ENCODE data around the gene CROCC. TPM values are rescaled to one million over a fixed set of nuclear protein-coding genes. Genes with fewer than 3 reads are reported as not detected.
"Not testable (repeated sequence)": the region's sequence is repeated elsewhere in the genome, so short reads cannot be mapped to it uniquely, and the experiment has no call there.

Gene CROCC, protein sequence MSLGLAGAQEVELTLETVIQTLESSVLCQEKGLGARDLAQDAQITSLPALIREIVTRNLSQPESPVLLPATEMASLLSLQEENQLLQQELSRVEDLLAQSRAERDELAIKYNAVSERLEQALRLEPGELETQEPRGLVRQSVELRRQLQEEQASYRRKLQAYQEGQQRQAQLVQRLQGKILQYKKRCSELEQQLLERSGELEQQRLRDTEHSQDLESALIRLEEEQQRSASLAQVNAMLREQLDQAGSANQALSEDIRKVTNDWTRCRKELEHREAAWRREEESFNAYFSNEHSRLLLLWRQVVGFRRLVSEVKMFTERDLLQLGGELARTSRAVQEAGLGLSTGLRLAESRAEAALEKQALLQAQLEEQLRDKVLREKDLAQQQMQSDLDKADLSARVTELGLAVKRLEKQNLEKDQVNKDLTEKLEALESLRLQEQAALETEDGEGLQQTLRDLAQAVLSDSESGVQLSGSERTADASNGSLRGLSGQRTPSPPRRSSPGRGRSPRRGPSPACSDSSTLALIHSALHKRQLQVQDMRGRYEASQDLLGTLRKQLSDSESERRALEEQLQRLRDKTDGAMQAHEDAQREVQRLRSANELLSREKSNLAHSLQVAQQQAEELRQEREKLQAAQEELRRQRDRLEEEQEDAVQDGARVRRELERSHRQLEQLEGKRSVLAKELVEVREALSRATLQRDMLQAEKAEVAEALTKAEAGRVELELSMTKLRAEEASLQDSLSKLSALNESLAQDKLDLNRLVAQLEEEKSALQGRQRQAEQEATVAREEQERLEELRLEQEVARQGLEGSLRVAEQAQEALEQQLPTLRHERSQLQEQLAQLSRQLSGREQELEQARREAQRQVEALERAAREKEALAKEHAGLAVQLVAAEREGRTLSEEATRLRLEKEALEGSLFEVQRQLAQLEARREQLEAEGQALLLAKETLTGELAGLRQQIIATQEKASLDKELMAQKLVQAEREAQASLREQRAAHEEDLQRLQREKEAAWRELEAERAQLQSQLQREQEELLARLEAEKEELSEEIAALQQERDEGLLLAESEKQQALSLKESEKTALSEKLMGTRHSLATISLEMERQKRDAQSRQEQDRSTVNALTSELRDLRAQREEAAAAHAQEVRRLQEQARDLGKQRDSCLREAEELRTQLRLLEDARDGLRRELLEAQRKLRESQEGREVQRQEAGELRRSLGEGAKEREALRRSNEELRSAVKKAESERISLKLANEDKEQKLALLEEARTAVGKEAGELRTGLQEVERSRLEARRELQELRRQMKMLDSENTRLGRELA (N-terminal part only)
- total RNA-seq, result 10 to 100 TPM in 1 of 2 donors, 1 to 10 TPM in 1; 6.9 to 21.6 TPM

DNA sequence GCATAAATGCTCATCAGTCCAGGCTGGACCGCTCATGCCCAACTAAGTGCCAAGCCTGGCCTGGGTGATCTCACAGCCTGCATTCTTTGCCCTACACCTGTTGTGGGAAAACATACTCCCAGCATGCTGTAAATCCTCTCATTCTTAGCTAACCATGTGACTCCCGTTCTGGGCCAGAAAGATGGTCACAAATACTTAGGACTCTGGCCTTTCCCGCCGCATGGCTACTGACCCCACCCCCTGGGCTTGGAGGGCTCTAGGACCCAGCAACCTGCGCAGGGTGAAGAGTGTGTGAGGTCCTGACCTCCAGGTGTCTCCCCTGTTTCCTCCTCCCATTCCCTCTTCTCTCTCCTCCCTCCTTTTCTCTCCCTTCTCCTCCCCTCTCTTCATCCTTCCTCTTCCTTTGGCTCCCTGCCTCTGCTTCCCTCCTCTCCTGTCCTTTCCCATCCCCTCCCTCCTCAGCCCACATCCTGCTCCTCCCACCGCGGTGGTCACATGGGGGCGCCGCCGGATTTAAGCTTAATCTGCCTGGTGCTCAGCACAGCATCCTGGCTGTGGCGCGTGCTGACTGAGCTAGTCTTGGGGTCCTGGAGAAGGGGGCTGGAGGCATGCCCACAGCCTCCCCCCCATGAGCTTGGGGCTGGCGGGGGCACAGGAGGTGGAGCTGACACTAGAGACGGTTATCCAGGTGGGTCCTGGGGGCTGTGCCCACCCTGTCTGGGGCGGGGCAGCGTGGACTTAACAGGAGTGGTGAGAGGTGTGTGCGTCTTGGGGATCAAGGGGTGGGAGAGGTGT, at the start of gene CROCC:
Gene CROCC (plus strand): TSS at position 541 of the 795 bp plus-strand sequence. CDS start 88 bp downstream, at position 629.
- H3K4me3 ChIP-seq, result no peak within 1 kb of the TSS
- H3K36me3 ChIP-seq, result no peaks in the 10 kb centered on the region
- intact Hi-C loops (cut with DNase I), result no loop called here
- H3K27me3 ChIP-seq, result no peaks in the 10 kb centered on the region
- no peaks in the 10 kb centered on the region for H3K9me3 ChIP-seq
- no peaks in the 10 kb centered on the region for H3K4me1 ChIP-seq
- no peak within 1 kb of the TSS for H3K9ac ChIP-seq (ENCODE audit: low read depth in 2 of 2, low read length in 2 of 2)
- no peak for DNase-seq
- TF ChIP-seq, protein P1, sequence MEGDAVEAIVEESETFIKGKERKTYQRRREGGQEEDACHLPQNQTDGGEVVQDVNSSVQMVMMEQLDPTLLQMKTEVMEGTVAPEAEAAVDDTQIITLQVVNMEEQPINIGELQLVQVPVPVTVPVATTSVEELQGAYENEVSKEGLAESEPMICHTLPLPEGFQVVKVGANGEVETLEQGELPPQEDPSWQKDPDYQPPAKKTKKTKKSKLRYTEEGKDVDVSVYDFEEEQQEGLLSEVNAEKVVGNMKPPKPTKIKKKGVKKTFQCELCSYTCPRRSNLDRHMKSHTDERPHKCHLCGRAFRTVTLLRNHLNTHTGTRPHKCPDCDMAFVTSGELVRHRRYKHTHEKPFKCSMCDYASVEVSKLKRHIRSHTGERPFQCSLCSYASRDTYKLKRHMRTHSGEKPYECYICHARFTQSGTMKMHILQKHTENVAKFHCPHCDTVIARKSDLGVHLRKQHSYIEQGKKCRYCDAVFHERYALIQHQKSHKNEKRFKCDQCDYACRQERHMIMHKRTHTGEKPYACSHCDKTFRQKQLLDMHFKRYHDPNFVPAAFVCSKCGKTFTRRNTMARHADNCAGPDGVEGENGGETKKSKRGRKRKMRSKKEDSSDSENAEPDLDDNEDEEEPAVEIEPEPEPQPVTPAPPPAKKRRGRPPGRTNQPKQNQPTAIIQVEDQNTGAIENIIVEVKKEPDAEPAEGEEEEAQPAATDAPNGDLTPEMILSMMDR (IDR thresholded peaks at IDR 0.05), result no peak
- no peak within 1 kb of the TSS for H3K27ac ChIP-seq

DNA sequence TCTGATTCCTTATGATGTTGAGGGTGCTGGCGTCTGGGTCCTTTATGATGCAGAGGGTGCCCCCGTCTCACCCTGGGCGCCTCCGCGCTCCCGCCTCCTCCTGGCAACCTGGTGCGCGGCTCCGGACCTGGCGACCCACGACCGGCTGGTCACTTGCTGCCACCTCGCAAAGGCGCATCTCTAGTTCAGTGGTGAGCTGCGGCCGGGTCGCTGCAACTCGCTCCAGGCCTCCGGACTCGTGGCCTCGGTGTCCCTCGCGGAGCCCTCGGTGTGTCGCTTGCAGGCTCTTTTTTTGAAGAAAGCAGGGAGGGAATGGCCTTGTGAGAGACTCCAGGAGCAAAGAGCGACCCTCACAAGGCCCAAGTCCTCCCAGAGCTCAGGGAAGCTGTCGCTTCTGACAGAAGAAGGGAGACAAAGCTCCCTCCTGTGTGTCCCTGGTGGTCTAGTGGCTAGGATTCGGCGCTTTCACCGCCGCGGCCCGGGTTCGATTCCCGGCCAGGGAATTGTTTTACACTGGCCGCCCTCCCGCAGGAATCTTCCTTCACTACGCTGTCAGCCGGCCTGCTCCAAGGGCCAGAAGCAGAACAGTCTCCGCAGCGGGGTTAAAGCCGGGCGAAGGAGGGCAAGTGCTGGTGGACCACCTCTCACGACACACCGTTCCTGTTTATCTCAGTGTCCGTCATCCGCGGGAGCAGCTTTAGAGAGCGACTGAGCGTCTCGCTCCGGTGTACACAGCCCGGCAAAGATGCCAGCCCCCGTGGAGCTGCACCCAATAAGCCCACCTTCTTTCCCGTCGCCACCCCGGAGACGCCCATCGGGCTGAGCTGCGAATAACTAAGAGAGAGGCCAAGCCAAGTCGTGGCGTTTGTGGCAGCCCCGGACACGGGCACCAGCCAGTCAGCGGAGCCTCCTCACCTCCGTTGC, 49.3 kb upstream of the CROCC start:
- H3K27me3 ChIP-seq; H3K9me3 ChIP-seq; H3K27ac ChIP-seq; intact Hi-C loops (cut with DNase I); H3K4me3 ChIP-seq; H3K4me1 ChIP-seq; H3K36me3 ChIP-seq: not testable (repeated sequence)
- H3K9ac ChIP-seq (ENCODE audit: low read depth in 2 of 2, low read length in 2 of 2), result peak overlapping the region in 1 of 2 donors; percentile 3
- peak; percentile 44 for DNase-seq

DNA sequence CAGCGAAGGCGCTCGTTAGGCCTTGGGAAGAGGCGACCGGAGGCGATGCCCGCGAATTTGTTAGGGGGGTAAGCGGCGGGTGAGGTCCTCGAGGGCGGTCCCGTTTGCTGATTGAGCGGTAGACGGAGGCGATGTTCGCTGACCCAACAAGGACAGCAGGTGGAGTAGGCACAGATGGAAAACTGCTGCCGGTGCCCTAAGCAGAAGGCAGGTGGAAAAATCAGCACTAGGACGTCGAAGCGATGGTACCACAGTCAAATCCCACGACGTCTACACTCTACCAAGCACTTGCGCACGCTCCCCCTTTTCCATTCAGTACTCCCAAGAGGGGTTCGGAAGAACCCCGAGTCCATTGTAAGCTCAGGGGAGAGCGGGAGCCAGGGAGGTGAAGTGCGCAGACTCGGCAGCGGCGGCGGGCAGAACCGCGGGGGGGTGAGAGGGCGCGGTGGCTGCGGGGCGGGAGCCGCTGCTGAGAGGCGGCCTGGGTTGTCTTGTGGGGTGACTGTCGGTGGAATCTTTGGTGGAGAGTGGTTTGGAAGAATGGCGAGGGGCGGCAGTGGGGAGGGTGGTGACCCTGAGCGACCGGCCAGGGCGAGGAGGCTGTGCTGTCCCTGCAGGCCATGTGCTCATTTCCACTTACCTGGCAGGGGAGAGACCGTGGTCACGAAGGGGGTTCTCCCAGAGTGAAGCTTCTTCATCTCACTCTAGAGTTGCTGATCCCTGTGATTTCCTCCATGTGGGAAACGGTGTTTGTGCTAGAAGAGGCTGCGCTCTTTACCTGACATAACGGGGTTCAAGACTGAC, 48.5 kb upstream of the CROCC start:
- H3K36me3 ChIP-seq; H3K27me3 ChIP-seq; H3K9ac ChIP-seq (ENCODE audit: low read depth in 2 of 2, low read length in 2 of 2); H3K27ac ChIP-seq; H3K4me1 ChIP-seq; intact Hi-C loops (cut with DNase I); H3K4me3 ChIP-seq; H3K9me3 ChIP-seq: not testable (repeated sequence)
- DNase-seq, result peak; percentile 87

DNA sequence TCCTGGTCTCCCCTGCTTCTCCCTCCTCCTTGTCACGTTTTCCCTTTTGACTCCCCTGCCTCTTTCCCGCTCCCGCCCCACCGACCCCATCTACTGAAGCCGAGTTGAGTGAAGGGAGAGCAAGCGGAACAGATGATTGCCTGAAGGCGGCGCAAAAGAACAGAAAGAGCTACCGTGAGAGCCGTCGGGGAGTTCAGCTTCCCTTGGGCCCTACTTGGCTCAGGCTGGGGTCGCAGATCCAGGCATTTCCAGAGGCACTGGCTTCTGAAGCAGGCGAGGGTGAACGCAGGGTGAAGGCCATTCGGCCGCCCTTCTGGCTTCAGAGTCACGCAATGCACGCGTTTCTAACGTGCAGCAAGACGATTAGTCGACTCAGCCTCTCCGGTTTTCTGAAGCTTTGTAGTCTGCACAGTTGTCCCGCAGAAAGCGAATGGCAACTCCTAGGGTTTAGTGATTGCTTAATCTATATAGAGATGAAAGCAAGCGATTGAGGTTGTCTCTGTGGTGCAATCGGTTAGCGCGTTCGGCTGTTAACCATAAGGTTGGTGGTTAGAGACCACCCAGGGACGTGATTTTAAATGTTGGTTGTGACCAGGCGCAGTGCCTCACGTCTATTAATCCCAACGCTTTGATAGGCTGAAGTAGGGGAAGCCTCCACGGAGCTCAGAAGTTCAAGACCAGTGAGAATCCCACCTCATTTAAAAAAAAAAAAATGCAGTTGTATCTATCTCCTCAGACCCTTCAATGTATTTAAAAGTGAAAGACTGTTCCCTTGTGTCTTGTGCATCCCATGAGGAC, 46.6 kb upstream of the CROCC start:
- intact Hi-C loops (cut with DNase I); H3K4me1 ChIP-seq; H3K27me3 ChIP-seq; H3K36me3 ChIP-seq; H3K27ac ChIP-seq; H3K9ac ChIP-seq (ENCODE audit: low read depth in 2 of 2, low read length in 2 of 2); DNase-seq; H3K9me3 ChIP-seq; H3K4me3 ChIP-seq: not testable (repeated sequence)

DNA sequence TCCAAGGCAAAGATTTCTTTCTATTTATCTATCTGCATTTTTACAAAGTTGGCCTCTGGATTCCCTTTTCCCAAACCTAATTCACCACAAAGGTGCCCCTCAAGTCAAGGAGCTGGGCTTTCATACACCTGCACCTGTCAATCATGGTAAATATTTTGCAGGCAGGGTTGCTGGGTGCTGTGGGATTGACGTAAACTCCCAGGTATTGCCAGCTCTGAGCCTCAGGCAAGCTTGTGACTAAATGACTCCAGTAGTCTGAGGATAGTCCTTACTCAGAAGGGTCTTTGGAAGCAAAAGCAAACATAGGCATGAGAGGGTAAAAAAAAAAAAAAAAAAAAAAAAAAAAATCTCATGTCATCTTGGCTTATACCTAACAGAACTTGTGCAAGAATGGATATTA, 40.0 kb upstream of the CROCC start:
- H3K9me3 ChIP-seq; H3K9ac ChIP-seq (ENCODE audit: low read depth in 2 of 2, low read length in 2 of 2); H3K27me3 ChIP-seq; DNase-seq; intact Hi-C loops (cut with DNase I); H3K27ac ChIP-seq; H3K4me1 ChIP-seq; H3K36me3 ChIP-seq; H3K4me3 ChIP-seq: not testable (repeated sequence)

DNA sequence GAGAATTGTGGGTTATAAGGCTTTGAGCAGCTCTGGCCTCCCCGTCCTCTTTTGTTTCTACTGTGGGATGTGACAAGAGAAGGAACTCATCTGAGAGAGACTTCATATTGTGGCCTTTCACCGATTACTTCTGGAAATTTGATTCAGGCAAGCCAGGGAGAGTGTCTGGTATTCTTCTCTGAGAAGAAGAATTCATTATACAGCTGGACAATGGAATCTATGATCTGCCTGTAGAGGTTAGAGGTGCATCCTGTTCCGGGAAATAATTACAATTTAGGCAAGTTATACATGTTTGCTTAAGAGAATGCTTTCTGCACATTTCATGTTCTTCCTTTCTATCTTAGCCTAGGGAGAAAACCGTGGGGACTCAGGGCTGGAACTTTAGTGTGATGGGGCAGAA, 38.7 kb upstream of the CROCC start:
- no peak for DNase-seq
- H3K4me3 ChIP-seq, result no peak overlapping the region
- no peak overlapping the region for H3K9ac ChIP-seq (ENCODE audit: low read depth in 2 of 2, low read length in 2 of 2)
- H3K36me3 ChIP-seq, result no peaks in the 10 kb centered on the region
- intact Hi-C loops (cut with DNase I), result no loop called here
- TF ChIP-seq, protein P1 (IDR thresholded peaks at IDR 0.05), result no peak
- no peaks in the 10 kb centered on the region for H3K4me1 ChIP-seq
- no peaks in the 10 kb centered on the region for H3K27me3 ChIP-seq
- no peak overlapping the region for H3K27ac ChIP-seq
- H3K9me3 ChIP-seq, result no peaks in the 10 kb centered on the region

DNA sequence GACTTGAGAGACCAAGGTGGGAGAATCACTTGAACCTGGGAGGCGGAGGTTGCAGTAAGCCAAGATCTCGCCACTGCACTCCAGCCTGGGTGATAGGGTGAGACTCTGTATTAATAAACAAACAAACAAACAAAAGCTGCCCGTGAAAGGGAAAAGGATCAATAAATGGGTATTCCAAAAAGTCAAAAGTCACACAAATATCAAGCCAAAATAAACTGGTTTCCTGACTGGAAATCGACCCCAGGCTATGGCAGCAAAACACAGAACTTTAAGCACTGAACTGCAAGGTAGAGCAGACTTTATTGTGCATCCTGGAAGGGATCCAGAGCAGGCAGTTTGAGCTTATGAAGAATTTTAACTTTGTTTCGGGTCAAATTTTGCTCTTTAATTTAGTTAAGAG, 37.2 kb upstream of the CROCC start:
- H3K27ac ChIP-seq; H3K9me3 ChIP-seq; H3K27me3 ChIP-seq; DNase-seq; H3K4me1 ChIP-seq; H3K36me3 ChIP-seq; intact Hi-C loops (cut with DNase I); H3K9ac ChIP-seq (ENCODE audit: low read depth in 2 of 2, low read length in 2 of 2); H3K4me3 ChIP-seq: not testable (repeated sequence)
